ENCODE results near the gene GSK3B.

- TF ChIP-seq EZH2phosphoT487 (IDR thresholded peaks at IDR 0.05; ENCODE audit: insufficient read depth, low read depth) (no peak), EZH2 (IDR thresholded peaks at IDR 0.05; ENCODE audit: insufficient read depth, poor library complexity, severe bottlenecking) (no peak)
These were observed 200.1 kb downstream of the GSK3B start for GRCh38 chr3:119894195-119894594.
